ENCODE measurements around the gene OSBPL9. TPM values are rescaled to one million over a fixed set of nuclear protein-coding genes. Genes with fewer than 3 reads are reported as not detected.

The OSBPL9 gene
- total and polyA plus RNA-seq, 2 experiments from 2014 or later, result 82.7 to 102 TPM

GRCh38 chr1:51661081-51661518, 44.2 kb downstream of the OSBPL9 start:
- no peaks in the 10 kb centered on the region for H3K36me3 Mint-ChIP-seq (ENCODE audit: low read depth)
- peaks cover 9% of the 10 kb centered on the region for H3K4me1 Mint-ChIP-seq
- H3K4me1 ChIP-seq (ENCODE audit: insufficient read depth), result peaks cover 17% of the 10 kb centered on the region; the same call in 1 of the 2 replicates
- H2AFZ ChIP-seq, result no peak overlapping the region
- H3K4me3 ChIP-seq, result no peak overlapping the region
- H3K27me3 ChIP-seq (ENCODE audit: insufficient read depth), result no peaks in the 10 kb centered on the region
- H3K27ac Mint-ChIP-seq, result no peak overlapping the region
- H3F3A ChIP-seq (replicated peaks; ENCODE audit: low read depth), result no peaks in the 10 kb centered on the region
- H3K4me2 ChIP-seq, result no peak overlapping the region
- no peak for DNase-seq (ENCODE audit: low spot score)
- no peaks in the 10 kb centered on the region for H3K79me2 ChIP-seq (replicated peaks; ENCODE audit: insufficient read depth)
- H4K20me1 ChIP-seq (replicated peaks; ENCODE audit: insufficient read depth), result peaks cover 3% of the 10 kb centered on the region; the same call in 1 of the 2 replicates
- ATAC-seq, result no peak
- H3K27me3 Mint-ChIP-seq (ENCODE audit: insufficient read depth, low read depth, poor library complexity), result no peaks in the 10 kb centered on the region
- H3K36me3 ChIP-seq (ENCODE audit: insufficient read depth), result no peaks in the 10 kb centered on the region
- TF ChIP-seq POLR2AphosphoS5 (IDR thresholded peaks at IDR 0.05; ENCODE audit: low read depth), result no peak
- TF ChIP-seq EZH2phosphoT487 (IDR thresholded peaks at IDR 0.05; ENCODE audit: unreplicated experiment), result no peak
- TF ChIP-seq ZNF114 (CRISPR knock-in tag; IDR thresholded peaks at IDR 0.05), result no peak
- TF ChIP-seq, protein P1, sequence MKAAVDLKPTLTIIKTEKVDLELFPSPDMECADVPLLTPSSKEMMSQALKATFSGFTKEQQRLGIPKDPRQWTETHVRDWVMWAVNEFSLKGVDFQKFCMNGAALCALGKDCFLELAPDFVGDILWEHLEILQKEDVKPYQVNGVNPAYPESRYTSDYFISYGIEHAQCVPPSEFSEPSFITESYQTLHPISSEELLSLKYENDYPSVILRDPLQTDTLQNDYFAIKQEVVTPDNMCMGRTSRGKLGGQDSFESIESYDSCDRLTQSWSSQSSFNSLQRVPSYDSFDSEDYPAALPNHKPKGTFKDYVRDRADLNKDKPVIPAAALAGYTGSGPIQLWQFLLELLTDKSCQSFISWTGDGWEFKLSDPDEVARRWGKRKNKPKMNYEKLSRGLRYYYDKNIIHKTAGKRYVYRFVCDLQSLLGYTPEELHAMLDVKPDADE (IDR thresholded peaks at IDR 0.05), result no peak
- TF ChIP-seq ZNF331 (CRISPR knock-in tag; IDR thresholded peaks at IDR 0.05; ENCODE audit: low read depth), result no peak
- TF ChIP-seq, protein P2, sequence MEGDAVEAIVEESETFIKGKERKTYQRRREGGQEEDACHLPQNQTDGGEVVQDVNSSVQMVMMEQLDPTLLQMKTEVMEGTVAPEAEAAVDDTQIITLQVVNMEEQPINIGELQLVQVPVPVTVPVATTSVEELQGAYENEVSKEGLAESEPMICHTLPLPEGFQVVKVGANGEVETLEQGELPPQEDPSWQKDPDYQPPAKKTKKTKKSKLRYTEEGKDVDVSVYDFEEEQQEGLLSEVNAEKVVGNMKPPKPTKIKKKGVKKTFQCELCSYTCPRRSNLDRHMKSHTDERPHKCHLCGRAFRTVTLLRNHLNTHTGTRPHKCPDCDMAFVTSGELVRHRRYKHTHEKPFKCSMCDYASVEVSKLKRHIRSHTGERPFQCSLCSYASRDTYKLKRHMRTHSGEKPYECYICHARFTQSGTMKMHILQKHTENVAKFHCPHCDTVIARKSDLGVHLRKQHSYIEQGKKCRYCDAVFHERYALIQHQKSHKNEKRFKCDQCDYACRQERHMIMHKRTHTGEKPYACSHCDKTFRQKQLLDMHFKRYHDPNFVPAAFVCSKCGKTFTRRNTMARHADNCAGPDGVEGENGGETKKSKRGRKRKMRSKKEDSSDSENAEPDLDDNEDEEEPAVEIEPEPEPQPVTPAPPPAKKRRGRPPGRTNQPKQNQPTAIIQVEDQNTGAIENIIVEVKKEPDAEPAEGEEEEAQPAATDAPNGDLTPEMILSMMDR (conservative IDR thresholded peaks at IDR 0.05; ENCODE audit: low read depth in 2 of 2), result no peak
- no peak for TF ChIP-seq JUNB (IDR thresholded peaks at IDR 0.05; ENCODE audit: unreplicated experiment)
- TF ChIP-seq REST (IDR thresholded peaks at IDR 0.05; ENCODE audit: unreplicated experiment), result no peak
- no peak for TF ChIP-seq ZNF462 (CRISPR knock-in tag; IDR thresholded peaks at IDR 0.05)
- TF ChIP-seq EZH2 (IDR thresholded peaks at IDR 0.05; ENCODE audit: low read depth, unreplicated experiment), result no peak
- TF ChIP-seq STAT1 (IDR thresholded peaks at IDR 0.05; ENCODE audit: unreplicated experiment), result no peak
- TF ChIP-seq NANOG (IDR thresholded peaks at IDR 0.05; ENCODE audit: borderline replicate concordance), result no peak
- TF ChIP-seq CREB1 (CRISPR knock-in tag; IDR thresholded peaks at IDR 0.05; ENCODE audit: low read depth), result no peak
- no peaks in the 10 kb centered on the region for H3K9me3 Mint-ChIP-seq
- no peaks in the 10 kb centered on the region for H3K9me2 ChIP-seq (ENCODE audit: insufficient read depth)
- H3K4me3 Mint-ChIP-seq, result no peak overlapping the region
- no peak overlapping the region for H3K27ac ChIP-seq (ENCODE audit: low read depth)
